GM12875 (cell line): ENCODE data around the gene FMN1.

Experiments used
- H3K4me3 ChIP-seq: one replicate; pipeline ENCODE4 v1.5.1; 2011; ENCODE audit warnings: low read depth, low read length, control low read depth
- CTCF ChIP-seq: IDR thresholded peaks from 2 replicates; pipeline ENCODE4 v1.5.1; 2011; ENCODE audit warnings: low read depth, mild to moderate bottlenecking, control low read depth, inconsistent platforms, low read length, moderate library complexity, borderline replicate concordance; ENCODE audit not compliant: insufficient read depth

FMN1 gene

GRCh38 chr15:32840507-32841245 lies 353.8 kb downstream of the FMN1 start:
- no peak for TF ChIP-seq CTCF
- H3K4me3 ChIP-seq, result no peak overlapping the region

GRCh38 chr15:32838820-32839219 lies 355.7 kb downstream of the FMN1 start:
- H3K4me3 ChIP-seq, result no peak overlapping the region
- TF ChIP-seq CTCF, result no peak

GRCh38 chr15:32838338-32838737 lies 356.2 kb downstream of the FMN1 start:
- H3K4me3 ChIP-seq, result no peak overlapping the region

GRCh38 chr15:32837935-32838334 lies 356.6 kb downstream of the FMN1 start:
- no peak for TF ChIP-seq CTCF
- no peak overlapping the region for H3K4me3 ChIP-seq

More at GRCh38 chr15:32838338-32838737, 356.2 kb downstream of the FMN1 start:
- no peak for TF ChIP-seq CTCF

- no peak overlapping the region for H3K4me3 ChIP-seq
Measured at GRCh38 chr15:32834156-32834555, 360.4 kb downstream of the FMN1 start.

GRCh38 chr15:32833379-32833821 lies 361.1 kb downstream of the FMN1 start:
- TF ChIP-seq CTCF, result no peak

More at GRCh38 chr15:32834156-32834555, 360.4 kb downstream of the FMN1 start:
- no peak for TF ChIP-seq CTCF

GRCh38 chr15:32831485-32831884 lies 363.0 kb downstream of the FMN1 start:
- H3K4me3 ChIP-seq, result no peak overlapping the region
- TF ChIP-seq CTCF, result no peak

More at GRCh38 chr15:32833379-32833821, 361.1 kb downstream of the FMN1 start:
- H3K4me3 ChIP-seq, result no peak overlapping the region
